Right ventricle myocardium superior (tissue), 1 donor: ENCODE data around the gene GID4. TPM values are rescaled to one million over a fixed set of nuclear protein-coding genes. Genes with fewer than 3 reads are reported as not detected.

Source experiments
- ATAC-seq: fragments of 200-7000 bp; cut with Tn5 transposase; one replicate; pipeline ENCODE4 v1.9.1; 2020; ENCODE audit warnings: mild to moderate bottlenecking; ENCODE audit not compliant: poor library complexity
- DNase-seq: peaks from one replicate; pipeline ENCODE4 v3.0.0-alpha.2; 2020
- intact Hi-C: fragments of 100-400 bp; cut with DNase I; formaldehyde crosslinking; loops from one replicate; pipeline ENCODE4 v1.11.2; 2022
- total RNA-seq: library from RNA; stranded (reverse); fragmentation: NEBNext Ultra II Directional; extraction: Animal tissue kit (Norgen Biotek cat#: 25700); gene quantifications from one replicate; pipeline ENCODE4 v1.2.1, GENCODE V29; 2021
- donor health status: DM: no; HTN: yes; CAD: no; lungs with severe emphysema.

The GID4 gene
- total RNA-seq, 1 donor from 2014 or later: 18.9 TPM

GRCh38 chr17:18108401-18109312 lies 69.4 kb downstream of the GID4 start, which contains the start of gene MYO15A:
Gene MYO15A, plus strand, starts transcription at chr17:18108756. Its CDS starts 10,045 bp downstream, at chr17:18118801.
- ATAC-seq: peak; percentile 11
- DNase-seq: no peak
- intact Hi-C loops: no loop called here

GRCh38 chr17:18109935-18110485 lies 70.8 kb downstream of the GID4 start:
- intact Hi-C loops: no loop called here
- DNase-seq: no peak
- no peak for ATAC-seq

- DNase-seq (no peak), ATAC-seq (no peak)
- intact Hi-C loops: no loop called here
Observed at GRCh38 chr17:18110636-18111145, 71.5 kb downstream of the GID4 start.

- no peak for DNase-seq
- intact Hi-C loops: no loop called here
- ATAC-seq: no peak
Observed at GRCh38 chr17:18111330-18111971, 72.2 kb downstream of the GID4 start.

GRCh38 chr17:18115517-18115916 lies 76.3 kb downstream of the GID4 start:
- intact Hi-C loops: no loop called here
- ATAC-seq (no peak), DNase-seq (no peak)

- intact Hi-C loops: no loop called here
Observed at GRCh38 chr17:18116078-18116477, 76.9 kb downstream of the GID4 start.

GRCh38 chr17:18117533-18117932 lies 78.3 kb downstream of the GID4 start:
- intact Hi-C loops: no loop called here
- DNase-seq: no peak
- no peak for ATAC-seq

More at GRCh38 chr17:18116078-18116477, 76.9 kb downstream of the GID4 start:
- no peak for DNase-seq
- no peak for ATAC-seq

Other genes with a start within 250 kb of the GID4 start
- gene SREBF1, start 202.4 kb upstream of the GID4 start, total RNA-seq: 14.7 TPM
- 253 TPM for gene TOM1L2, start 67.0 kb upstream of the GID4 start, total RNA-seq
- gene DRC3, start 66.5 kb upstream of the GID4 start, total RNA-seq: 1.4 TPM
- 34.1 TPM for gene ATPAF2, start 240 bp upstream of the GID4 start, total RNA-seq
- gene DRG2, start 48.5 kb downstream of the GID4 start, total RNA-seq: 20.2 TPM
- 0.11 TPM for gene MYO15A, start 69.3 kb downstream of the GID4 start, total RNA-seq
- 179 TPM for gene ALKBH5, start 144.4 kb downstream of the GID4 start, total RNA-seq
- gene LLGL1, start 186.2 kb downstream of the GID4 start, total RNA-seq: 7.9 TPM
- 269 TPM for gene FLII, start 219.3 kb downstream of the GID4 start, total RNA-seq
- gene MIEF2, start 221.3 kb downstream of the GID4 start, total RNA-seq: 32.7 TPM